ENCODE data around the gene MST1.

MST1 gene

DNA sequence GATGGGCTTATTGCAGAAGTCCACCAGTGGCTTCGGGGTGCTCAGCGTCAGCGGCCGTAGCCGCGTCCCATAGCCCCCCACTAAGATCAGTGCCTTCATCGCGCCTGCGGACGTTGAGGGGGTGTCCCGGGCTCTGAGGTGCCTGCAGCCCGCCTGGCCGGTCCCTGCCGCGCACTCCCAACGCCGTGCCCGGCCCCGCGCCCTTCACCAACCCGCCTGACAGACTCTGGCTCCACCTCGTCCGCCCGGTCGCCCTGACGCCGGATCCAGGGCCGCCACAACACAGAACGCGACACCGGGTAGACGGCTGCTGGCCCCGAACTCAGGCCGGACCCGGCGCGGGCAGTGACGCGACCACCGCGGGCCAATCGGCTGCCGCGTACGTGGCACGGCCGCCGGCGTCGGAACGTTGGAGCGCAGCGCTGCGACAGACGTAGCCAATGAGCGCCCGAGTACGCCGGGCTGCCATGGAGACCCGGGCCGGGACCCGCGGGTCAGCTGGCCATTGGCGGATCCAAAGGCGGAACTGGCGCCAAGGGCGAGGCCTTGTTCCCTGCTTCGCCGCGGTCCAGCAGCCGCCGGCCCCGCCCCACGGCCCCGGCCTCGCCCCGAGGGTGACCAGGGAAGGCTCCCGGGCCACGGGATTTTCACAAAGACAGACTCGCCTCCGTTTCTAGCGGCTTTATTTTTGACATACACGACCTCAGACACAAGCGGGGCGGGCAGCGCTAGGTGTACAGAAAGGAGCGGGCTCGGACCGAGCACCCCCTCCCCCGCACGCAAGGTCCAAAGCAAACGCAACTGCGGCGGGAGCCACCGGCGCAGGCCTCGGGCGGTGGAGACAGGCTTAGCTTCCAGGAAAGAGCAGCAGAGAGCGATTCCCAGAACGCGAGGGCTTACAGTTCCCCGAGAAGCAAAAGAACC, 34.6 kb upstream of the MST1 start, which contains the start of gene GMPPB:
Gene GMPPB, minus strand, starts transcription at position 324 of the 924 bp plus-strand sequence. Its CDS starts 225 bp downstream, at position 99.
- no peak; the same call in 1 of the 2 replicates for TF ChIP-seq POLR2AphosphoS5 (IDR thresholded peaks at IDR 0.05; ENCODE audit: low read depth, low read length)
- no peak for TF ChIP-seq TAF1 (IDR thresholded peaks at IDR 0.05; ENCODE audit: borderline replicate concordance, low read depth, low read length)
- TF ChIP-seq POLR2A (IDR thresholded peaks at IDR 0.05; ENCODE audit: low read depth, low read length) = peak; percentile 83
- FAIRE-seq (peak; percentile 100), DNase-seq (ENCODE audit: insufficient read length) (peak; percentile 99)

- DNase-seq (ENCODE audit: insufficient read length) (peak; percentile 59), FAIRE-seq (no peak)
- TF ChIP-seq POLR2A (IDR thresholded peaks at IDR 0.05; ENCODE audit: low read depth, low read length) = peak; percentile 51
- peak; percentile 62; the same call in 1 of the 2 replicates for TF ChIP-seq POLR2AphosphoS5 (IDR thresholded peaks at IDR 0.05; ENCODE audit: low read depth, low read length)
- no peak for TF ChIP-seq TAF1 (IDR thresholded peaks at IDR 0.05; ENCODE audit: borderline replicate concordance, low read depth, low read length)
These were observed 34.0 kb upstream of the MST1 start for GRCh38 chr3:49723296-49723627.

DNA sequence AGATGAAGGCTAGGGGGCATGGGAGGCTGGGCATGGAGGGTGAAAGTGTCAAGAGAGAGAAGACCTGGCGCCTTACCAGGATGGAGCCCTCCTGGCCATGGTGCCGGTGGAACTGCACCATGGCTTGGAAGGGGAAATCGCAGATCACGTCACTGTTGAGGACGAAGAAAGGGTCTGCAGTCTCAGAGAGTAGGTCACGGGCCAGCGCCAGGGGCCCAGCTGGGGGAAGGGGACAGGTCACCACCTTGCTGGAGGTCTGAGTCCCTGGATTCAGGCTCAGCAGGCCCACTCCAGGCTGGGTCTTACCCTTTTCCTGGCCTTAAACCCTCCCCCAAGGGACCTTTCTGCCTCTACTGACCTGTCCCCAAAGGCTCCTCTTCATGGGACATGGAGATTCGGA, 33.6 kb upstream of the MST1 start:
- no peak for DNase-seq (ENCODE audit: insufficient read length)
- peak; percentile 79 for FAIRE-seq
- TF ChIP-seq POLR2AphosphoS5 (IDR thresholded peaks at IDR 0.05; ENCODE audit: low read depth, low read length) (no peak), POLR2A (IDR thresholded peaks at IDR 0.05; ENCODE audit: low read depth, low read length) (no peak), TAF1 (IDR thresholded peaks at IDR 0.05; ENCODE audit: borderline replicate concordance, low read depth, low read length) (no peak)

DNA sequence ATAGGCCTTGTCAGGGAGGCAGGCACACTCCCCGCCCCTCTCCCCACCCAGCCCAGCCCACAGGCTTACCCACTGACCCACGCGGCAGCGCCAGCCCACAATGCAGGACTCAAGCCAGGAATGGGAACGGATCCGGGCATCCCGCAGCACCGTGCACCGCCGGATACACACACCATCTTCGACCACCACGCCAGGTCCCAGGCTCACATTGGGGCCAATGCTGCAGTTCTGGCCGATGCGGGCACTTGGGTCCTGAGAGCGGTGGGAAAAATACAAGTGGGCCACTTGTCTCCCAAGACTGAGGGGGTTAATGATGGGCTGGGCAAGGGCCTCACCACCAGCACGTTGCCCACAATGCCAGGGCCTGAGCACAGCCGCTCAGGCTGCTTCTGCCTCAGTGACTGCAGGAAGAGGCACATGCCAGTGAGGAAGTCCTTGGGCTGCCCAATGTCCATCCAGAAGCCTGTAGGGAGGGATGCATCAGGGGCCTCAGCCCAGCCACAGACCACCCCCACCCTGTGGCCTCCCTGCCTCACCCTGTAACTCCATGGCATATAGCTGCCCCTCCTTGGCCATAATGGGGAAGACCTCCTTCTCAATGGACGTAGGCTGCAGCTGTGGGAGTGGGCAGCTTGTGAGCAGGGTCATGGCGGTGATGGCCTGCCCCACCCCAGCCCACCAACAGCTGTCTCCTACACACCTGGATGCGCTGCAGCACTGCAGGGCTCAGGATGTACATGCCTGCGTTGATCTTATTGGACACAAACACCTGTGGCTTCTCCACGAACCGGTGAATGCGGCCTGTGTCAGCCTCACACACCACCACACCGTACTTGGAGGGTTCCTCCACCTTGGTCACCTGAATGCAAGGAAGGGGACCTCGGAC, 32.9 kb upstream of the MST1 start:
- TF ChIP-seq POLR2AphosphoS5 (IDR thresholded peaks at IDR 0.05; ENCODE audit: low read depth, low read length) (no peak), TAF1 (IDR thresholded peaks at IDR 0.05; ENCODE audit: borderline replicate concordance, low read depth, low read length) (no peak), POLR2A (IDR thresholded peaks at IDR 0.05; ENCODE audit: low read depth, low read length) (no peak)
- FAIRE-seq = no peak
- peak; percentile 2 for DNase-seq (ENCODE audit: insufficient read length)

DNA sequence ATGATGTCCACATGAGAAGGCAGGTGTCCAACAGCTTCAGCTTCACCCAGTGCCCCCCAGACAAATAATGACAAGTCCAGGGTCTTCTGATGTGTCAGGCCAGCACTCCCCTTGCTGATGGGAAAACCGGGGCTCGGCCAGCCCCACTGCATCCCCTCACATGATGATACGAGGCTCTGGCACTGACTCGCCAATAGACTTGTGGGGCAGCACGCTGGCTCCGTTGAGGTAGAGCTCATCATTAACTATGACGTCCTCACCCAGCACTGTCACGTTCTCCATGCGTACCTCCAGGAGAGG, 32.3 kb upstream of the MST1 start:
- TF ChIP-seq TAF1 (IDR thresholded peaks at IDR 0.05; ENCODE audit: borderline replicate concordance, low read depth, low read length) (no peak), POLR2A (IDR thresholded peaks at IDR 0.05; ENCODE audit: low read depth, low read length) (no peak), POLR2AphosphoS5 (IDR thresholded peaks at IDR 0.05; ENCODE audit: low read depth, low read length) (no peak)
- no peak for FAIRE-seq
- no peak for DNase-seq (ENCODE audit: insufficient read length)

DNA sequence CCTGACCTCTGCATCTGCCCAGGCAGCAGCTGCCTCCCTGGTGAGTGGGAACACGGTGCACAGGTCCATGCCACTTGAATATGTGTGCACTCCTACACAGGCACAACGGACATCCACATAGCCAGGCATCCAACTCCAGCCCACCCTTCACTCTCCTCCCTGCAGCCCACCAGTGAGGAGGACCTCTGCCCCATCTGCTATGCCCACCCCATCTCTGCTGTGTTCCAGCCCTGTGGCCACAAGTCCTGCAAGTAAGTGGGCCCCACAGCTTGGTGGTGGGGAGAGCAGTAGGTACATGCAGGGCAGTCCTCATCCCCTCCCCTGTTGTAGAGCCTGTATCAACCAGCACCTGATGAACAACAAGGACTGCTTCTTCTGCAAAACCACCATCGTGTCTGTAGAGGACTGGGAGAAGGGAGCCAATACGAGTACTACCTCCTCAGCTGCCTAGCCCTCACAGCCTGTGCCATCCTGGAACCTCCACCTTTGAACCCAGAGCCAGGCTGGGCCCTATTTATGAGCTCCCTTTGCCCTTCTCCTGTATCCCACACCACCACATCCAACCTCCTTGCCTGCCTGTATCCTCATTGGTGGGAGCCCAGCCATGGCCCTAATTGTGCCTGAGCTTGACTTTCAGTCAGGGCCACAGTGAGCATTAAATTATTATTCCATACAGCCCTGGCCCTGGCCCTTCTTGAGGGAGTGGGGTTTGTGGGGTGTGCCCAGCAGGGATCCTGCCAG, 31.8 kb upstream of the MST1 start:
- TF ChIP-seq POLR2A (IDR thresholded peaks at IDR 0.05; ENCODE audit: low read depth, low read length) (no peak), TAF1 (IDR thresholded peaks at IDR 0.05; ENCODE audit: borderline replicate concordance, low read depth, low read length) (no peak), POLR2AphosphoS5 (IDR thresholded peaks at IDR 0.05; ENCODE audit: low read depth, low read length) (peak; percentile 19; the same call in 1 of the 2 replicates)
- DNase-seq (ENCODE audit: insufficient read length) (no peak), FAIRE-seq (no peak)

DNA sequence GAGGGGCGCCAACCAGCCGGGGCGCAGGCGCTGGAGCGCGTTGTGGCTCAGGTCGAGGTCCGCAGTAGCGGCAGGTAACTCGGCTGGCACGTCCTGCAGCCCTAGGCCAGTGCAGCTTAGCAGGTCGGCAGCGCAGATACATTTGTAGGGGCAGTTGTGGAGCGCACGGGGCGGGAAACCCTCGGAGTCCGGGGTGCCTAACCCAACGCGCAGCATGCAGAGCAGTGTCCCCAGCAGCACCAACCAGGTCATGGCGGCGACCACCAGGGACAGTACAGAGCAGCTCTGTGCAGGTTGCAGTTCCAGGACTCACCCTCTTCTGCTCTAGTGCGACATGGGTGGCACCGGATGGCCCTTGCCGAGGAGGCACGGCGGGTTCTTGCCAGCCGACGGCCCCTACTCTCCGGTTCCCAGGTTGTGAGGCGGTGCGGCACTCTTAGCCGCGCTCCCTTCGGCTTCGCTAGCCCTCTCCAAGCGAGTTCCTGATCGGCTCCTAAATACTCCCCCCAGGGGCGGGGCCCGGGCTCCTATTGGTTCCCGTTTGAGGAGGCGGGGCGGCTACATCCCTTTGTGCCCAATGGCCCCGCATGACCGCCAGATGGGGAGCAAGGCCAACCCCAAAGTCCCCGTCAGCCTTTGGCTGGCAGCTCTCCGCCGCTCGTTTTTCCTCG, 30.1 kb upstream of the MST1 start, which contains the start of gene AMIGO3:
Gene AMIGO3, minus strand, starts transcription at position 471 of the 671 bp plus-strand sequence. Its CDS starts 219 bp downstream, at position 252.
- FAIRE-seq (peak; percentile 85), DNase-seq (ENCODE audit: insufficient read length) (peak; percentile 97)
- TF ChIP-seq POLR2AphosphoS5 (IDR thresholded peaks at IDR 0.05; ENCODE audit: low read depth, low read length) = peak; percentile 90
- TF ChIP-seq TAF1 (IDR thresholded peaks at IDR 0.05; ENCODE audit: borderline replicate concordance, low read depth, low read length) = no peak
- TF ChIP-seq POLR2A (IDR thresholded peaks at IDR 0.05; ENCODE audit: low read depth, low read length) = peak; percentile 73; the same call in 1 of the 2 replicates

DNA sequence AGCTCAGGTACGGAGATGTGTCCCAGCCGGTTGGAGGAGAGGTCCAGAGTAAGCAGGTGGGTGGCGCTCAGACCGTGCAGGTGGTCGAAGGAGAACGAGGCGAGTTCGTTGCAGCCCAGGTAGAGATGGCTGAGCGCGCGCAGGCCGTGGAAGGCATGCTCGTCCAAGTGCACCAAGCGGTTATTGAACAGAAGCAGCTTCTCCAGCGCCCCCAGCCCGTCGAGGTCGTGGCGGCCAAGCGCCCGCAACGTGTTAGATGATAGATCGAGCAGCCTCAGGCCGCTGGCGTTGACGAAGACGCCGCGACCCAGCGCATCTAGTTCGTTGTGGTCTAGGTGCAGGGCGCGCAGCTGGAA, 29.6 kb upstream of the MST1 start:
- DNase-seq (ENCODE audit: insufficient read length) (no peak), FAIRE-seq (no peak)
- TF ChIP-seq POLR2AphosphoS5 (IDR thresholded peaks at IDR 0.05; ENCODE audit: low read depth, low read length) = no peak
- TF ChIP-seq POLR2A (IDR thresholded peaks at IDR 0.05; ENCODE audit: low read depth, low read length) = no peak
- TF ChIP-seq TAF1 (IDR thresholded peaks at IDR 0.05; ENCODE audit: borderline replicate concordance, low read depth, low read length) = no peak

GRCh38 chr3:49717959-49718857, 28.9 kb upstream of the MST1 start:
- DNase-seq (ENCODE audit: insufficient read length) (no peak), FAIRE-seq (no peak)
- no peak for TF ChIP-seq POLR2A (IDR thresholded peaks at IDR 0.05; ENCODE audit: low read depth, low read length)
- no peak for TF ChIP-seq POLR2AphosphoS5 (IDR thresholded peaks at IDR 0.05; ENCODE audit: low read depth, low read length)
- no peak for TF ChIP-seq TAF1 (IDR thresholded peaks at IDR 0.05; ENCODE audit: borderline replicate concordance, low read depth, low read length)
